GM18526 (cell line): ENCODE results near the gene NINL.

ENCODE experiments used
- POLR2A ChIP-seq: IDR thresholded peaks from 3 replicates; pipeline ENCODE4 v1.6.1; 2011; ENCODE audit not compliant: insufficient read length; ENCODE audit errors: extremely low read depth

NINL gene

DNA sequence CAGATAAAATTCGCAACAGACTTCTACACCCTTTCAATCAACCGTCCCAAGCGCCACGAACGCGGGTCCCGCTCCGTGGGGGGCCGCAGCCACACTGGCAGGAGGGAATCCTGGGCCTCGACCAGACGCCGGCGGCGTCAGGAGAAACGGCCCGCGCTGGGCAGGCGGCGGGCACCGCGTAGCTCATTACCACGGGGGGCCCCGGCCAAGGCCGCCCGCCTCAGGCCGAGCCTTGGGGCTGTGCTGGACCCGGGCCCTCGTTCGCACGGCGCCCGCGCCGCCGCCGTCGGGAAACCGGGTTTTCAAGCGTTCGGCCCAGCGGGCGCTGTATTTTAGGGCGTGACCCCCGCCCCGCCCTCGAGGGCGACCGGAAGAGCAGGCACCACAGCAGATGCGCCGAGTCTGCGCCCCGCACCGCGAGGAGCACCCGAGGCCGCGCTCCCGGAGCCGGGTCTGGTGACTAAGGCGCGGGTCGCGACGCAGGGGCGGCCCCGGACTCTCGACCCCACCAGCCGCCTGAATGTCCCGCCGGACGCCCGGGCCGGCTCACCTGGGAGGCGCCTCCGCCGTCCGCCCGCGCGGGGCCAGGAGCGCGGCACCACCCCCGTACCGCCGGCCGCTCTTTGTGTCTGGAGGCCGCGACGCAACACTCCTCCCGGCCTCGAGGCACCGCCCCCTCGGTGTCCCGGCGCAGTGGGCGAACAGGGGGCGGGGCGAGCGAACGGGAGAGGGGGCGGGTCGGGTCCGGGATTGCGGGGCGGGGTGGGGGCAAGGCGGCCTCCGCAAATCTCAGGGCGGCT lies at the start of gene NINL:
Gene NINL, minus strand, starts transcription at position 627 of the 800 bp plus-strand sequence. CDS start 58,944 bp downstream, outside the sequence.
- no peak for TF ChIP-seq POLR2A

DNA sequence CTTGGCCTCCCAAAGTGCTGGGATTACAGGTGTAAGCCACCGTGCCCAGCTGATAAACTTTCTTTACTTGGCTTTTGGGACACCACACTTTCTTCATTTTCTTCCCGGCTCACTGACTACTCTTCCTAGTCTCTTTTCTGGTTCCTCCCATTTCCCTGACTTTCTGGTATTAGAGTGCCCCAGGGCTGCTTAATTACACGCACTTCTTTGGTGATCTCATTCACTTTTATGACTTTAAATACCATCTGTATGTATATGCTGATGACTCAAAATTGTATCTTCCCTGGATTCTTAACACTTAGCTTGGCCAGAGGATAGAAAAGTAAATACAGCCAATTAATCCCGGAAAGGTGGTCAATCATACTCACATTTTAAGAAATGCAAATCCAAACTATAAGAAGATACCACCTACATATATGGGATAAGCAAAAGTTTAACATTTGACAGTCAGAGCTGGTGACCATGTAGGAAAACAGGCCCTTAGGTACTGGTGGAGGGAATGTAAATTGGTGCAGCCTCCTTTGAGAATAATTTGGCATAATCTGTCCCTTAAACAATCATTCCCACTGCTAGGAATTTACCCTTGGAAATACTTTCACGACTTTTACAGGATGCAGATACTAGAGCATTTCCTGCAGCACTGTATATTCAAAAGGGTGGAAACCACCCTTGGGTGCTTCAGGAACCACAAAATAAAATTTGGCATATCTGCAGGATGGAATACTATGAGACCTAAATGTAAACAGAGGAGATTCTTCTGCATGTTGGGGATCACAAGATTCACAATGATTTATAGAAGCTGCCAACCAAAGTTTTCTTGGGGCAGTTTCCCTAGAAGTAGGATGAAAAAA lies 47.8 kb upstream of the NINL start:
- no peak for TF ChIP-seq POLR2A

DNA sequence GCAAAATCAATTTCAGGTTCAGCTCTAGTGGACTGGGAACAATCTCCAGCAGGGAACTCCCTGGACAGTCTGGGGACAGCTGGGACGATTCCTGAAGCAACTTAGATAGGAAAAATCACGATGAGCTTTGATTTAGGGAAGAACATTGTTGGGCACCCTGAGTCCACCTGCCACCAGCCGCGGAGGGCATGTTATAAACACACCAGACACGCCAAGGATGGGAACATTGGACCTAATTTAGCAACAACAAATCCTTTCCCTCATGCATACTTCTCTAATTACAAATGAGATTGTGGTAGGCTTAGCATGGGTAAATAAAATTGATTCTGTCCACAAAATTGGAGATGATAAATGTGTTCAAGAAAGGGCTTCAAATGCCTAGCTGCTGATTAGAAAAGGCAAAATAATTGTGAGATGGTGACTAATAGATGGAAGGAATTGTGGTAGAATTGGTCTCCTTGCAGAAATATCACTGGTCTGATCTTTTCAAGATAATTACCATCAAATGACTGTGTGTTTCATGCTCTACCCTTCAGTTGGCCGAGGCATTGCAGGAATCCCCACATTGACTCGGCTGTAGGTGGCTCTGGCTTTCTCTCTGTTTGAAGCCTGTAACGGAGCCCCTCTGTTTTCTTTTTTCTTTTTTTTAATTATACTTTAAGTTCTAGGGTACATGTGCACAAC lies 44.6 kb upstream of the NINL start:
- no peak for TF ChIP-seq POLR2A

DNA sequence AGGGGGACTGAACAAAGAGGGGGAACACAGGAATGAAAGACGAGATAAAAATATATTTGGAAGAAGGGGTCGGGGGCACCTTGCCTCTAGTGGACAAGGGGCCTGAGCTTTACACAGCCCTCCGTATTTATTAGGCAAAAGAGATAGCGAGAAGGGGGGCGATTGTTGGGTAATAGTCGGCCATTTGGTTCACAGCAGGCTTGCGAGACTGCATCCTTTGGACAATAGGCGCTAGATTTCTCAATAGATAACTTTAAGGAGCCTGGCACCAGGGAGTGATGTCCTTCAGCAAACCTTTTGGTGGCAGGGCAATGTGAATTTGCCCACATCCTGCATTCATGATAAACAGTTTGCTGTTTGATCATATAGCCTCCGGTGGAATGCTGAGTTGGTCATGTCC lies 41.4 kb upstream of the NINL start:
- TF ChIP-seq POLR2A: no peak

DNA sequence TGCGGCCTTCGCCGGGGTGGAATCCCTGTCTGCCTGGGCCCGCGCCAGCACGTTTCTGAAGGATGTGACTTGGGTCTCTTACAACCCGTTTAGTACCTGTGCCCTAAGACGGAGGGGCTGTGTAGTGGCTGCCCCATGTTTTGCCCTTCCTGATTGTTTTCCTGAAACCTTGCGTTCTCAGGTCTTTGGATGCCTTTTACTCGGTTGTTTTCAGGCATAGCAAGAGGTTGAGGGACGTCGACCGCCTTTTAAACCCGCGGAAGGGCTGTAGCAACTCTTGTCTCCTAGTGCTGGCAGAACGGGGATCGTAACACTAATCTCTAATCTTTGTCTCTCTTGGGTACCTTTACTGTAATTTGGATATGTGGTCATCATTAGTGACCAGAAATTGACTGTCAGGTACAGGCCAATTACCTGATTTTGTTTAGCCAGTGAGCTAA lies 39.2 kb upstream of the NINL start:
- no peak for TF ChIP-seq POLR2A

DNA sequence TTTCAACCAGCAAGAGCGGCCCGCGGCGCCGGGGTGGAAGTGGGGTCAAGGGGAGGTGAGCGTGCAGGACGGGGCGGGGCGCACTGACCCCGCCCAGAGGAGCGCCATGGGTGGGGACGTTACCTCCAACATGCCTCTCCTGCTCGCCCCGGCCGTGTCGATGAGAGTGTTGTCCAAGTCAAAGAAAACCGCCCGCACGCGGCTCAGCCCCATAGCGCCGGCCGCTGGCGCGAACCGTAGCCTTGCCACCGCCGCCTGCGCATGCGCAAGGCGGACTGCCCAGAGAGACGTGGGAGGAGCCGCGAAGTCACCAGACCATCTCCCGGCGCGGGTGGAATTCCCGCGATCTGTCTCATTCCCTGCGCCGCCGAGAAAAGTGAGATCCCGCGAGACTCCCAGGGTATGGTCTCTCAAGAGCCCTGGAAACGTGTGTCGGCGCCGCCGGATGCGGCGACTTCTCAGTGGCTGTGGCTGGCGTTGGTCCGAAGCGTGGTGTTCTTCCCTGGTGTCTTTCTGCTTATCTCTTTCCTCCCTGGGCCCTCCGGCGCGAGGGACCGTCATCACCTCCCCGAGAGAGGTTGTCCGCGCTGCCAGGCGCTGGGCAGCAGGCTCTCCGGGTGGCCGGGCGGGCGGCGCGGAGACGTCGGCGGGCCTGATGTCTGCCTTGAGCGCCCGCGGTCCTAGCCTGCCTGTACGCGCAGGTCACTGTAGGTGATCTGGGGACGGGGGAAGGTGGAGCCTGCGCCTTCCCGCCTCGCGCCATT lies 38.6 kb upstream of the NINL start, which contains the start of gene NANP:
Gene NANP, minus strand, starts transcription at position 279 of the 764 bp plus-strand sequence. Its CDS starts 66 bp downstream, at position 213.
- peak; percentile 91 for TF ChIP-seq POLR2A

DNA sequence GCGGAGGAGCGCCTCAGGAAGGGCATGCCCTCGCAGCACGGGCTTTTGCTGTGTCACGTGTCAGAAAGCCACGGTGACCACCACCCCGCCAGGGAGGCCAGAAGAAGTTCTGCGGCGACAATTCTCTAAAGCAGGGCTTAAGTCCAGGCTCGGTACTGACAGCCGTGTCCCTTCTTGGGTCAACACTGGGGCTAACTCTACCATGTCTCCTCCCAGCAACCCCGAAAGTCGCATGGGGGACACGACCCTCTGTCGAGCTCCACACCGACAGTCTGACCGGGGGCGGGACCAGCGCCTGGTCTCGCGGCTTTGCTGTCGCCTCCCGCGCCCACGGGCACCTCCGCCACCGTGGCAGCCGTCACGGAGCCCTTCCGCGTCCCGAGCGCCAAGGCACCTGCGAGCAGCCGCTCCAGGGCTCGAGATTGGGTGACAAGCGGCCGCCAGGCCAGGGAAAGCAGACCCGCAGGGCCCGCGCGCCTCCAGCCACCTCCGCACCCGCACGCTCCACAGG lies 37.9 kb upstream of the NINL start:
- TF ChIP-seq POLR2A: no peak

DNA sequence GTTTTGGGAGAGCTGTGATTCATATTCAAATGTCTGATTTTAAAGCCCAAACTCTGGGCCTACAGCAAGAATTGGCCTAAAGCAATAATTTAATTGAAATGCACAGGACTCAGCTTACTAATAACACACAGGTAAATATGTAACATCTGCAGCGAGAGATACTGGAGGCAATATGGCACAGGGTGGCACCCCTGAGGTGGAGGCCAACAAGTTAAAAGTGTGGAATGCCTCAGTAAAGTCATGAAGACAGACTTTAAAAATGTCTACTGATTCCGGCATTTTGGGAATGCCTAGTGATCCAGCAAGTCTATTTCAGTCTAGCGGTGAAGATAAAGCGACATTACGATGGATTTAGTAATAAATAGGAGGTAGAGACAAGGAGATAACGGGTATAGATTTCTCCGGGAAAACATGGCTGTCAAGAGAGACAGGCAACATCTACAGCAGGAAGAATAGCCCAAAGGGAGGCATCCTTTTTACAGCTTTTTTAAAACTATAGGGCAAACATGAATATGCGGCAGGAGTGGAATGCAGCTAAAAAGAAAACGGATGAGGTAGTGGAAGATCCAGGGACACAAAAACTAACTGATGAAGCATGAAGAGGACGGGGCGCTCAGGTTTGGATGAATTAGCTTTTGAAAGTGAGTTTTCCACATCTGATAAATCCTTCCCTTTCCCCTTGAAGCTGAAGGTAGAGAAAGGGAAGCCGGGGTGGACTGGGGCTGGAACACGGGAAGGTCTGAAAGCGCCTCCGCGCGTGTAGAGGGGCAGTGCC lies 37.3 kb upstream of the NINL start:
- TF ChIP-seq POLR2A: no peak

DNA sequence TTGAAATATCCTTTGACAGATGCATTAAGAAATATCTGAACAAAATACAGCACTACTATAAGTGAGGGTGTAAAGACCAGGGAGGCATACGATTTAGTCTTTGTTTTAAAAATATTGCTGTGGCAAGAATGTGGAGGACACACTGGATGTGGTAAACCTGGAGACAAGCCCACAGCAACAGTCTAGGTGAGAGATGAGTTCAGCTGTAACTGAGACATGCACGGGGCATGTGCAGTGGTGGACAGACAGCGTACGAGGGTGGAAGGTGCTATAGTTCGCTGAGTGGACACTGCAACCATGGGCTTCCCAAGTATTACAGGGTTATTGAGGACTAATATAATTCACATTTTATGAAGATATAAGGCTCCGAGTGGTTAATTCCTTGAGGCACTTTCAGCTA lies 36.7 kb upstream of the NINL start:
- TF ChIP-seq POLR2A: no peak

DNA sequence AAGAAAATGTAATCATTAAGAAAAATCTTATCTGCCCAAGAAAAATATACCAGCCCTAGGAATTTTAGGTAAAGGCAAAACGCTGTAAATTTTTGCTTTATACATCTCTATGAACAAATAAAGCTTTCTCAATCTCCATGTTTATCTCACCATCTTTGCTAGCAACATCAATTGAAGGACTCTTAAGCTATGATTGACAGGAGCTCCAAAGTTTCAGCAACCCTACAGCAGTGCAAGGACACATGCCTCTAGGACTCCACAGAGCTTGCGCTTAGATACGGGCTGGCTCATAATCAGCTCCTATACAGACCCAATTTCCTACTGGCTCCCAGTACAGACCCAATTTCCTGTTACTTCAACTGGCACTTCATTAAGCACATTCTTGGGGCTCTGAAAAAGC lies 34.2 kb upstream of the NINL start:
- no peak for TF ChIP-seq POLR2A

DNA sequence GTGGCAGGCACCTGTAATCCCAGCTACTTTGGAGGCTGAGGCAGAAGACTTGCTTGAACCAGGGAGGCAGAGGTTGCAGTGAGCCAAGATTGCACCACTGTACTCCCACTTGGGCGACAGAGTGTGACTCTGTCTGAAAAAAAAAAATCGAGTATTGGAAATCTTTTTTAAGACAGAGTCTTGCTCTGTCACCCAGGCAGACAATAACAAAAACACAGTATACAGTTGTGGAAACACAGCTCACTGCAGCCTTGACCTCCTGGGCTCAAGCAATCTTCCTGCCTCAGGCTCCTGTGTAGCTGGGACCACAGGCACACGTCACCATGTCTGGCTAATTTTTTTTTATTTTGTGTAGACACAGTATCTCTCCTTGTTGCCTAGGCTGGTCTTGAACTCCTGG lies 23.4 kb upstream of the NINL start:
- no peak for TF ChIP-seq POLR2A

DNA sequence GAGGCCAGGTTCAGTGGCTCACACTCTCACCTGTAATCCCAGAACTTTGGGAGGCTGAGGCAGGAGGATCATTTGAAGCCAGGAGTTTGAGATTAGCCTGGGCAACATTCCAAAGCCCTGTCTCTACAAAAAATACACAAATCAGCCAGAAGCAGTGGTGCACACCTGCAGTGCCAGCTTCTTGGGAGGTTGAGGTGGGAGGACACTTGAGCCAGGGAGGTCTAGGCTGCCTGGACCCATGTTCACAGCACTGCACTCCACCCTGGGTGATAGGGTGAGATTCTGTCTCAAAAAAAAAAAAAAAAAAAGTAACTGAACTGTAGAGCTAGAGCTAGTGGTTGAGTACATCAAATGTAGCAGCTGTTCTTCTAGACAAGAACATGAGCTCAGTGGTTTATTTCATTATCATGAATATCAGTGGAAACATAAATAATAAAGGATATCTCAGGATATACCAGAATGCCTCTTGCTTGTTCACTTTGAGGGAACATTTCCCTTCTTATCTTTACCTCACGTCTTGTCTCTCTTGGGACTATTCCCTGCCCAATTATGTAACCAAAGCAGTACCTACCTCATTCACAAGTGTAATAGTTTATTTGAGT lies 20.9 kb upstream of the NINL start:
- TF ChIP-seq POLR2A: no peak

DNA sequence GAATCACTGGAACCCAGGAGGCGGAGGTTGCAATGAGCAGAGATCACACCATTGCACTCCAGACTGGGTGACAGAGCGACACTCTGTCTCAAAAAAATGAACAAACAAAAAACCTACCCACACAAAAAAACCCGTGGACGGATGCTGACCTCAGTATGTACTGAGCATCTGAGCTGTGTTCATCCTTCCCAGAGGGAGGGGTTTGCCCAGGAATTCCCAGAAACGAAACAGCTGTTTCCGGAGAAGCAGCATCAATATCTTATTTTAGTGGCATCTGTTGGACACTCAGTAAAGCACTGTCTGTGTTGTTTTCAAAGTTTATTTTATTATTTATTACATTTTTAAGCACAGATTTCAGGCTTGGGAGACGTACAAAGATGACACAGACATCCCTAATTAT lies 19.8 kb upstream of the NINL start:
- no peak for TF ChIP-seq POLR2A

DNA sequence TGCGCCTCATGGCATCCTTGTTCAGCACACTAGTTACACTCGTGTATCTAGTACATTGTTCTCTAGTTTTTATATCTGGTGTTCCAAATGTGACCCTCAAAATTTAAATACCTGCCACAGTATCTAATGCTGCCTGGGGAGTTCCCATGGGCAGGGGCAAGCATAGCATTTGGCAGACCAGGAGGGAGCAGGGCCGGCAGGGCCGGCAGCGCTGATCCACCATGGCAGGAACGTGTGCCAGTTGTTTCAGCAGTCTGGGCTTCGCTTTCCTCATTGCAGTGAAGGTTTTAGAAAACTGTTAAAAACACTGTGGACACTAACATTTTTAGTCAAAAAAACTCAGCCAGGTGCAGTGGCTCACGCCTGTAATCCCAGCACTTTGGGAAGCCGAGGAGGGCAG lies 19.3 kb upstream of the NINL start:
- no peak for TF ChIP-seq POLR2A

DNA sequence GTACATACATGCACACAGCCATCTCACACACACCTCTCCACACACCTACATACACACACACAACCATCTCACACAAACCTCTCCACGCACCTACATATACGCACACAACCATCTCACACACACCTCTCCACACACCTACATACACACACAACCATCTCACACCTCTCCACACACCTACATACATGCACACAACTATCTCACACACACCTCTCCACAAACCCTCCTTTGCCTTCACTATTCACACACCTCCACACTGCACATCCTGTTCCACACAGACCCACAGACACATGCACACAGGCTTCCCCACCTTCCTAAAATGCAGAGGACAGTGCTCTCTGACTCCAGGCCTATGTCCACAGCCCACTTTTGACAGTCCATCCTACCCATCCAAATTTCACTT lies 16.3 kb upstream of the NINL start:
- TF ChIP-seq POLR2A: no peak
